Muscle layer of colon (tissue), 2 donors: ENCODE measurements around the gene PARD6B.

Source experiments
- H3K27ac ChIP-seq: one replicate; pipeline ENCODE4 v1.7.0; 2013; ENCODE audit warnings: low read depth, mild to moderate bottlenecking, low read length, moderate library complexity
- H3K27me3 ChIP-seq, 2 donors: one replicate each; pipeline ENCODE4 v1.7.0; 2013; ENCODE audit warnings: low read length in 2 of 2, mild to moderate bottlenecking in 2 of 2; ENCODE audit not compliant: insufficient read depth in 2 of 2, control insufficient read depth in 1 of 2
- H3K36me3 ChIP-seq: one replicate; pipeline ENCODE4 v1.7.0; 2013; ENCODE audit warnings: mild to moderate bottlenecking, low read length; ENCODE audit not compliant: insufficient read depth
- H3K4me1 ChIP-seq: one replicate; pipeline ENCODE4 v1.7.0; 2013; ENCODE audit warnings: mild to moderate bottlenecking, low read length; ENCODE audit not compliant: insufficient read depth
- H3K4me3 ChIP-seq, 2 donors: one replicate each; pipeline ENCODE4 v1.7.0; 2013; ENCODE audit warnings: low read length in 2 of 2, low read depth in 1 of 2, mild to moderate bottlenecking in 1 of 2, moderate library complexity in 1 of 2
- H3K9ac ChIP-seq: one replicate; pipeline ENCODE4 v1.7.0; 2013; ENCODE audit warnings: low read length
- H3K9me3 ChIP-seq: one replicate; pipeline ENCODE4 v1.7.0; 2013; ENCODE audit warnings: mild to moderate bottlenecking, low read length
- donor health status: abdominal sarcoma.
- donor health status: Adenocarcinoma of cecum.

Gene PARD6B, protein sequence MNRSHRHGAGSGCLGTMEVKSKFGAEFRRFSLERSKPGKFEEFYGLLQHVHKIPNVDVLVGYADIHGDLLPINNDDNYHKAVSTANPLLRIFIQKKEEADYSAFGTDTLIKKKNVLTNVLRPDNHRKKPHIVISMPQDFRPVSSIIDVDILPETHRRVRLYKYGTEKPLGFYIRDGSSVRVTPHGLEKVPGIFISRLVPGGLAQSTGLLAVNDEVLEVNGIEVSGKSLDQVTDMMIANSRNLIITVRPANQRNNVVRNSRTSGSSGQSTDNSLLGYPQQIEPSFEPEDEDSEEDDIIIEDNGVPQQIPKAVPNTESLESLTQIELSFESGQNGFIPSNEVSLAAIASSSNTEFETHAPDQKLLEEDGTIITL

GRCh38 chr20:50731055-50731929 is at the start of gene PARD6B:
TSS of gene PARD6B (plus strand) at chr20:50731580. CDS start at chr20:50731787, 207 bp downstream.
- Histone ChIP-seq H3K4me3 (peak within 1 kb of the TSS; percentile 74 to 80), H3K9ac (no peak within 1 kb of the TSS), H3K9me3 (no peaks in the 10 kb centered on the region), H3K4me1 (peaks cover 7% of the 10 kb centered on the region), H3K27me3 (no peaks in the 10 kb centered on the region), H3K27ac (peak within 1 kb of the TSS; percentile 68), H3K36me3 (no peaks in the 10 kb centered on the region)

- Histone ChIP-seq H3K36me3 (no peaks in the 10 kb centered on the region), H3K9ac (no peak overlapping the region), H3K4me1 (no peaks in the 10 kb centered on the region), H3K27me3 (no peaks in the 10 kb centered on the region), H3K4me3 (no peak overlapping the region), H3K27ac (no peak overlapping the region), H3K9me3 (no peaks in the 10 kb centered on the region)
Observed at GRCh38 chr20:50682065-50682464, 49.3 kb upstream of the PARD6B start.

DNA sequence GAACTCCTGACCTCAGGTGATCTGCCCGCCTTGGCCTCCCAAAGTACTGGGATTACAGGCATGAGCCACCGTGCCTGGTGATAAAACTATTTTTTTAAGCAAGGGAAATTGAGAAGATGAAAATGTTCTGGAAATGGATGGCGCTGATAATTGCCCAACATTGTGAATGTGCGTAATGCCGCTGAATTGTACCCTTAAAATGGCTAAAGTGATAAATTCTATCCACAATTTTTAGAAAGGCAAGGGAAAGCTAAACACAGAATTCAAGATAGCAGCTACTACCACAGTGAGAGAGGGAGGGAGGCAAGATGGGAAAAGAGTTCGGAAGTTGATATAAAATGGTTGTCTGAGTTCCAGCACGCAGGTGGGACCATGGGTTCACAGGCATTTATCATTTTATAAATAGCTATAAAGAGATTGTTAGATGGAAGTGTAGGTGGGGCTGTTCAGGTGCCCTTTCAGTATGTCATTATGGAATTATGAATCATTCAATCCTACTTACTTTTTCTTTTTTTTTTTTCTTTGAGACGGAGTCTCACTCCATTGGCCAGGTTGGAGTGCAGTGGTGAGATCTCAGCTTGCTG is 48.3 kb upstream of the PARD6B start:
- no peaks in the 10 kb centered on the region for H3K27me3 ChIP-seq
- H3K4me3 ChIP-seq, result no peak overlapping the region
- H3K36me3 ChIP-seq, result no peaks in the 10 kb centered on the region
- no peaks in the 10 kb centered on the region for H3K4me1 ChIP-seq
- H3K9ac ChIP-seq, result no peak overlapping the region
- no peaks in the 10 kb centered on the region for H3K9me3 ChIP-seq
- H3K27ac ChIP-seq, result no peak overlapping the region

- no peaks in the 10 kb centered on the region for H3K9me3 ChIP-seq
- no peaks in the 10 kb centered on the region for H3K36me3 ChIP-seq
- no peak overlapping the region for H3K9ac ChIP-seq
- no peaks in the 10 kb centered on the region for H3K4me1 ChIP-seq
- H3K4me3 ChIP-seq, result no peak overlapping the region
- H3K27ac ChIP-seq, result no peak overlapping the region
- H3K27me3 ChIP-seq, result no peaks in the 10 kb centered on the region
Observed at GRCh38 chr20:50683570-50683969, 47.8 kb upstream of the PARD6B start.

GRCh38 chr20:50686821-50687220 is 44.6 kb upstream of the PARD6B start:
- Histone ChIP-seq H3K9ac (no peak overlapping the region), H3K4me1 (no peaks in the 10 kb centered on the region), H3K9me3 (no peaks in the 10 kb centered on the region), H3K27ac (no peak overlapping the region), H3K4me3 (no peak overlapping the region), H3K27me3 (peaks cover 0 to 8% of the 10 kb centered on the region in 2 donors), H3K36me3 (no peaks in the 10 kb centered on the region)

GRCh38 chr20:50688256-50688975 is 43.0 kb upstream of the PARD6B start:
- Histone ChIP-seq H3K4me1 (no peaks in the 10 kb centered on the region), H3K27ac (no peak overlapping the region), H3K9ac (no peak overlapping the region), H3K27me3 (peaks cover 0 to 14% of the 10 kb centered on the region in 2 donors), H3K36me3 (no peaks in the 10 kb centered on the region), H3K4me3 (no peak overlapping the region), H3K9me3 (no peaks in the 10 kb centered on the region)

DNA sequence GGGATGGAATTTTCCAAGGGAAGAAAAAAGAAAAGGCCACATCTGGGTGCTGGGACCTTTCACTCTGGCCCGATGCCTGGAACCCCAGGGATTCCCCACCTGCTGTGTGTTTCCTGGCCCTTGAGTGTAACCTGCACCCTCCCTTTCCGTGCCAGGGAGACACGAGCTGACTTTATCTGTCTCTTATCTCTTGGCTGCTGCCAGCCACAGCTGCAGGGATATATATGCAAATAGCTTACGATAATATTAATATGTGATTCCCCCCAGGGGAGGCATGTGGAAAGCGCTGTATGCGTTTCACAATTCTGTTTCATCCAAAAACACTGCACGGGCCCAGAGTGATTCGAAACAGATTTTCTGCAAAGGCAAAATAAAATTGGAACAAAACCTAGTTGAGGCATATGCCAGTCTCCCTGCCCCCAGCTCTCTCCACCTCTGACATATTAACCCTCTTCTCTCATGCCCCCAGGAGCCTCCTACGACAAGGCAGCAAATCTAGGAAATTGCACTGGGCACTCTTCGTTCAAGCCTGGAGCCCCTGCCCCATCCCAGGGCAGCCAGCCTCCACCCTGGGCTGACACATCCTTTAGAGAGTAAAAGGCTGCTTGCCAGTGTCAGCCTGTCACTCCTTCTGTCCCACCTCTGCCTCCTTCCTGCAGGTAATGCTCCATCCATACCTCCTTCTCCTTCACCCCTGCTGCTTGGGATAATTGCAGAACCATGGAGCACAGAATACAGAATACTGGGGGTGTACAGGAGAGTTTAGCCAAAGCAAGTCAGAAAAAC is 41.3 kb upstream of the PARD6B start:
- peaks cover 0 to 18% of the 10 kb centered on the region in 2 donors for H3K27me3 ChIP-seq
- peak overlapping the region; percentile 56 for H3K27ac ChIP-seq
- H3K4me3 ChIP-seq, result peak overlapping the region in 1 of 2 donors; percentile 47
- H3K36me3 ChIP-seq, result no peaks in the 10 kb centered on the region
- no peaks in the 10 kb centered on the region for H3K4me1 ChIP-seq
- no peaks in the 10 kb centered on the region for H3K9me3 ChIP-seq
- no peak overlapping the region for H3K9ac ChIP-seq

GRCh38 chr20:50690650-50691572 is 40.5 kb upstream of the PARD6B start, which contains the start of gene RIPOR3:
TSS of gene RIPOR3 (minus strand) at chr20:50691542. CDS start at chr20:50691128, 414 bp downstream.
- Histone ChIP-seq H3K4me3 (peak within 1 kb of the TSS in 1 of 2 donors; percentile 47), H3K36me3 (no peaks in the 10 kb centered on the region), H3K27ac (no peak within 1 kb of the TSS), H3K9ac (no peak within 1 kb of the TSS), H3K27me3 (peaks cover 0 to 18% of the 10 kb centered on the region in 2 donors), H3K4me1 (no peaks in the 10 kb centered on the region), H3K9me3 (no peaks in the 10 kb centered on the region)

DNA sequence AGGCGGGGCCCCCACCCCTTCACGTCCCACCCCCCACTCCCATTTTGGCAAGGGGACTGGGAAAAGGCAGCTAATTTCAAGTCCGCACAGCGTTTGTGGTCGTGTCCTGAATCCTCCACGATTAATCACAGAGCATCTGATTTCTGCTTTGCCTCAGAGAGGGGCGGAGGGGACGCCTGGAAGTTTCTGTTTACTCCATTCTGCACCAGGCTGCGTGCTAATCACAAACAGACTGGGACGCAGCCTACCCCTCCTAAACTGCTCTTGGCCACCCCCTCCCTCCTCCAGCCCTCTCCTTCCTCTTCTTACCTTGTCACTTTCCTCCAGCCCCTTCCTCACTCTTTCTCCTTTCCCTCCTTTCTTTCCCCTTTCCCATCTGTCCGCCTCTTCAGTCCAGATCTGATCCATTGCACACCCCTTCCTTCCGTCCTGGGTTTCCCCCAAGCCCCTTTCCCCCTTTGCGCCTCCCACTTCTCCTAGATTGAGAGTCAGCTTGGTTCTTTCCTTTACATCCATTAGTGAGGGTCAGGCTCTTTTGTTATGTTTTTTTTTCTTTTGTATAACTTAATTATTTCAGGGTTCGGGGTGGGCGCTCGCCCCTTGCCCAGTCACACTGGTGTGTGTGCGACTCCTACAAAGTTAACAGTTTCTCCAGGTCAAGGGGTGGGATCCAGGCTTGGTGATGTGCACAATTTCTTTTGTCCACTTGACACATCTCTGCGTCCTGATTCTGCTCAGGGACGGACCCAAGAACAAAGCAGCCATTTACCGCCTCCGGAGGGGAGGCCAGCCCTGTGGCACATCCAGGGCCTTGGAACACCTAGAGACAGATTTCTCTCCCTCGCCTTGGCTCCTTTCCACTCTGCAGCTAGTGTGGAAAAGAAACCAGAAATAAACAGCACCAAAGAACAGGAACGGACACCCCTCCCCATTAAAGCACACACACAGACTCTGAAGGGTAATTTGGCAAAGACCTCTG is 39.5 kb upstream of the PARD6B start:
- H3K9me3 ChIP-seq, result no peaks in the 10 kb centered on the region
- H3K4me1 ChIP-seq, result no peaks in the 10 kb centered on the region
- H3K36me3 ChIP-seq, result no peaks in the 10 kb centered on the region
- peak overlapping the region in 1 of 2 donors; percentile 47 for H3K4me3 ChIP-seq
- H3K9ac ChIP-seq, result no peak overlapping the region
- H3K27me3 ChIP-seq, result peaks cover 0 to 18% of the 10 kb centered on the region in 2 donors
- no peak overlapping the region for H3K27ac ChIP-seq
